ENCODE measurements around the gene LIPC.

LIPC gene

GRCh38 chr15:58431221-58432149 is at the start of gene LIPC:
TSS of gene LIPC (plus strand) at chr15:58431991. CDS start at chr15:58432033, 42 bp downstream.
- Histone ChIP-seq H3K4me3 (ENCODE audit: low read depth in 1 of 2, low read length in 1 of 2) (no peak within 1 kb of the TSS), H3K27ac (no peak within 1 kb of the TSS), H3K4me1 (ENCODE audit: control insufficient read depth in 1 of 2, insufficient read depth in 1 of 2, low read depth in 1 of 2, low read length in 1 of 2) (no peaks in the 10 kb centered on the region), H3K9me3 (no peaks in the 10 kb centered on the region), H3K36me3 (no peaks in the 10 kb centered on the region), H3K27me3 (no peaks in the 10 kb centered on the region)
- TF ChIP-seq CTCF (IDR thresholded peaks at IDR 0.05) = no peak

DNA sequence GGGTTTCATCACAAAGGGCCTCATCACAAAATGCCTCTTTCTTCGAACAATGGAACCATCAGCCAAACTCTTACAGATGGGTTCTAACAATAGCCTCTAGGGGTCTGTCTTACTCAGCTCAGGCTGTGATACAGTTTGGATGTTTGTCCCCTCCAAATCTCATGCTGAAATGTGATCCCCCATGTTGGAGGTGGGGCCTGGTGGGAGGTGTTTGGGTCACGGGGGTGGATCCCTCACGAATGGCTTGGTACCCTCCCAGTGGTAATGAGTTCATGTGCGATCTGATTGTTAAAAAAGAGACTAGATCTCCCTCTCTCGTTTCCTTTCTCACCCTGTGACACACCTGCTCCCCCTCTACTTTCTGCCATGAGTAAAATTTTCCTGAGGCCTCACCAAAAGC is 47.9 kb upstream of the LIPC start:
- Histone ChIP-seq H3K4me3 (ENCODE audit: low read depth in 1 of 2, low read length in 1 of 2) (no peak overlapping the region), H3K4me1 (ENCODE audit: control insufficient read depth in 1 of 2, insufficient read depth in 1 of 2, low read depth in 1 of 2, low read length in 1 of 2) (no peaks in the 10 kb centered on the region), H3K9me3 (no peaks in the 10 kb centered on the region), H3K27me3 (no peaks in the 10 kb centered on the region), H3K36me3 (no peaks in the 10 kb centered on the region), H3K27ac (no peak overlapping the region)
- no peak for TF ChIP-seq CTCF (IDR thresholded peaks at IDR 0.05)

- Histone ChIP-seq H3K27me3 (no peaks in the 10 kb centered on the region), H3K4me1 (ENCODE audit: control insufficient read depth in 1 of 2, insufficient read depth in 1 of 2, low read depth in 1 of 2, low read length in 1 of 2) (no peaks in the 10 kb centered on the region), H3K9me3 (no peaks in the 10 kb centered on the region), H3K4me3 (ENCODE audit: low read depth in 1 of 2, low read length in 1 of 2) (no peak overlapping the region), H3K36me3 (no peaks in the 10 kb centered on the region), H3K27ac (no peak overlapping the region)
- no peak for TF ChIP-seq CTCF (IDR thresholded peaks at IDR 0.05)
These were observed 47.1 kb upstream of the LIPC start for GRCh38 chr15:58384667-58385066.

GRCh38 chr15:58386081-58386480 is 45.7 kb upstream of the LIPC start:
- H3K36me3 ChIP-seq = no peaks in the 10 kb centered on the region
- no peaks in the 10 kb centered on the region for H3K27me3 ChIP-seq
- no peak for TF ChIP-seq CTCF (IDR thresholded peaks at IDR 0.05)
- H3K4me1 ChIP-seq (ENCODE audit: control insufficient read depth in 1 of 2, insufficient read depth in 1 of 2, low read depth in 1 of 2, low read length in 1 of 2) = no peaks in the 10 kb centered on the region
- H3K27ac ChIP-seq = no peak overlapping the region
- no peaks in the 10 kb centered on the region for H3K9me3 ChIP-seq
- H3K4me3 ChIP-seq (ENCODE audit: low read depth in 1 of 2, low read length in 1 of 2) = no peak overlapping the region

DNA sequence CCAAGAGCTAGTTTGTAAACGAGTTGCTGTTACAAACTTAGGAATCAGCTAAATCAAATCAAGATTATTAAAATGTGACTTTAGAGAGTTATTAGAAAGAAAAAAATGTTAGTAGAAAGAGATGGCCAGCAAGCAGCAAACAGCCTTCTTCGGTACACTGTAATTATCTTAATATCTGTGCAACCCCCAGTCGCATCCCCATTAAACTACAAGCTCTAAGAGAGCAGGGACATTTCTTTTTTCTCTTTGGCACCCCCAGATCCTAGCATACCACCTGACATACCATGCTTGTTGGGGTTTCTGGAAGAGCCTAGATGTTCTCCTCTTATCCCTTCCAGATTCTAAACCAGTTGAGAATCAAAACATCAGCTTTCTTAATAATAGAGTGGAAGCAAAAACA is 45.1 kb upstream of the LIPC start:
- H3K9me3 ChIP-seq = no peaks in the 10 kb centered on the region
- no peak for TF ChIP-seq CTCF (IDR thresholded peaks at IDR 0.05)
- no peaks in the 10 kb centered on the region for H3K27me3 ChIP-seq
- H3K36me3 ChIP-seq = no peaks in the 10 kb centered on the region
- no peak overlapping the region for H3K4me3 ChIP-seq (ENCODE audit: low read depth in 1 of 2, low read length in 1 of 2)
- no peak overlapping the region for H3K27ac ChIP-seq
- H3K4me1 ChIP-seq (ENCODE audit: control insufficient read depth in 1 of 2, insufficient read depth in 1 of 2, low read depth in 1 of 2, low read length in 1 of 2) = no peaks in the 10 kb centered on the region
